Calu3 (cell line): ENCODE results near the gene CR1L. TPM values are rescaled to one million over a fixed set of nuclear protein-coding genes. Genes with fewer than 3 reads are reported as not detected.
"Not testable (repeated sequence)": the region's sequence is repeated elsewhere in the genome, so short reads cannot be mapped to it uniquely, and the experiment has no call there.

Source experiments
- BruUV-seq: library from RNA; stranded (reverse); fragments of 400-500 nt; replicated peaks from 2 replicates; lab custom pipeline; 2021; lab: Mats Ljungman, UMichigan
- CTCF ChIA-PET: fragments of 300-600 bp; sonication (Branson Sonifier 250); formaldehyde crosslinking; loops from one replicate; lab custom pipeline; 2022; ENCODE audit warnings: antibody characterized with exemption; lab: Charles Lee
- DNase-seq: peaks from one replicate; pipeline ENCODE4 v3.0.0; 2022
- H3K27ac Mint-ChIP-seq: one replicate; pipeline ENCODE4 v1.8.0; 2022; ENCODE audit warnings: mixed read lengths; ENCODE audit not compliant: unreplicated experiment
- H3K27me3 Mint-ChIP-seq: one replicate; pipeline ENCODE4 v1.8.0; 2022; ENCODE audit warnings: mixed read lengths; ENCODE audit not compliant: unreplicated experiment
- H3K36me3 Mint-ChIP-seq: one replicate; pipeline ENCODE4 v1.8.0; 2022; ENCODE audit warnings: mild to moderate bottlenecking, moderate library complexity, mixed read lengths; ENCODE audit not compliant: insufficient read depth, unreplicated experiment
- H3K4me1 Mint-ChIP-seq: one replicate; pipeline ENCODE4 v1.8.0; 2022; ENCODE audit warnings: mild to moderate bottlenecking, low read depth, mixed read lengths; ENCODE audit not compliant: unreplicated experiment
- H3K4me3 Mint-ChIP-seq: one replicate; pipeline ENCODE4 v1.8.0; 2022; ENCODE audit warnings: mild to moderate bottlenecking, low read depth, moderate library complexity, mixed read lengths; ENCODE audit not compliant: unreplicated experiment
- H3K9me3 Mint-ChIP-seq: one replicate; pipeline ENCODE4 v1.8.0; 2022; ENCODE audit warnings: low read depth, mixed read lengths; ENCODE audit not compliant: unreplicated experiment
- CTCF ChIP-seq: fragments of 200-600 bp; IDR thresholded peaks from one replicate; pipeline ENCODE4 v1.8.0; 2022; ENCODE audit warnings: antibody characterized with exemption; ENCODE audit not compliant: unreplicated experiment
- intact Hi-C: fragments of 100-400 bp; cut with micrococcal nuclease; formaldehyde crosslinking; loops from one replicate; pipeline ENCODE4 v1.10.0; 2022; ENCODE audit not compliant: unreplicated experiment
- total RNA-seq: library from RNA; stranded (reverse); gene quantifications from 2 replicates; pipeline ENCODE4 v1.2.3, GENCODE V29; 2022

Gene CR1L
- total RNA-seq, 1 experiment from 2014 or later: not detected

DNA sequence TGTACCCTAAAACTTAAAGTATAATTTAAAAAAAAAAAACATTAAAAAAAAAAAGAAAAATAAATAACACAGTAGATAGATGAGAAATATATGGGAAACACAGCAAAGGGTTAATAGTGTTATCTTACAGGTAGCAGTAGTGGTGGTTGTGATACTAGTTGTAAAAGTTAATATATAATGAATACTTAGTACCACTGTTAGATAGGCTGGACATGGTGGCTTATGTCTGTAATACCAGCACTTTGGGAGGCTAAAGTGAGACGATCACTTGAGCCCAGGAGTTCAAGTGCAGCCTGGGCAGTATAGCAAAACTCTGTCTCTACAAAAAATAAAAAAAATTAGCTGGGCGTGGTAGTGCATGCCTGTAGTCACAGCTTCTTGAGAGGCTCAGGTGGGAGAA lies 74.3 kb downstream of the CR1L start:
- CTCF ChIA-PET: no interaction called here

GRCh38 chr1:207728200-207728858 lies 83.4 kb downstream of the CR1L start:
- H3K9me3 Mint-ChIP-seq, DNase-seq, H3K36me3 Mint-ChIP-seq, H3K27me3 Mint-ChIP-seq, H3K27ac Mint-ChIP-seq, H3K4me3 Mint-ChIP-seq, BruUV-seq, intact Hi-C loops: not testable (repeated sequence)
- peaks cover 26% of the 10 kb centered on the region for H3K4me1 Mint-ChIP-seq
- CTCF ChIA-PET: interaction anchor here (0.7 kb wide), 1 partner anchor 9 kb away, joined by 3 read pairs; no protein-coding TSS in a partner anchor

More for the DNA sequence above, 74.3 kb downstream of the CR1L start:
- H3K36me3 Mint-ChIP-seq: no peaks in the 10 kb centered on the region
- peaks cover 4% of the 10 kb centered on the region for H3K9me3 Mint-ChIP-seq
- H3K27me3 Mint-ChIP-seq: no peaks in the 10 kb centered on the region
- no peaks in the 10 kb centered on the region for H3K4me1 Mint-ChIP-seq
- no peak overlapping the region for H3K4me3 Mint-ChIP-seq
- BruUV-seq: no TSS peak
- H3K27ac Mint-ChIP-seq: no peak overlapping the region
- no peak for TF ChIP-seq CTCF
- no peak for DNase-seq
- intact Hi-C loops: no loop called here

DNA sequence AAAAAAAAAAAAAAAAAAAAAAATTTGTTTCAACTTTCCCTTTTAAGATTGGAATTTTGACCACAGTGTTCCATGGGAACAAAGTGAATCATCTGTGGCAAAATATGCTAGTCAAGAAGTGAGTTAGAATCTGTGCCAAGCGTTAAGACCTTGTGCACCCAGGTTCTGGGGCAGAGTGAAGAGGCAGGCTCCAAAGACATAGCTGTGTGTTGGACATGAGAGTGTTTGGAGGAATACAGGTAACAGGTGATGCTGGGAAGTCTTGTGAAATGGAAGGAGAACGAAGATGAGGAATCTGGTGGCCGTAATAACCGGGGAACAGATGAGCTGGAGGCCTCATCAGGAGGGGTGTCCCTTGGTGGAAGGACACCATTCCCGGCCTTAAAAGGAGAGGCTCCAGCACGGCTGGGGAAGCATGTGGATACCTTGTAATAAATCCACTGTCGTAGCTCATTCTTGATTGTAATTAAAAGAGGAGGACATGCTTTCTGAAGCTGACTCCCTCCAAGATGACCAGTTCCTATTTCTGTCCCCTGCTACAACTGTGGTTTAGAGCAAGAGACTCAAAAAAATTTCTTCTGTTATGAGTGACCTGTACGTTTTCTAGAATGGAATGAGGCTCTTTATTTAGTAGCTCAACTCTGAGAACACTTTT lies 92.7 kb downstream of the CR1L start:
- DNase-seq, H3K27ac Mint-ChIP-seq, intact Hi-C loops, H3K4me3 Mint-ChIP-seq, H3K9me3 Mint-ChIP-seq, BruUV-seq, H3K36me3 Mint-ChIP-seq, H3K27me3 Mint-ChIP-seq: not testable (repeated sequence)
- CTCF ChIA-PET: interaction anchor here (0.6 to 0.9 kb wide), 2 partner anchors 9 kb away, joined by 3 to 4 read pairs; no protein-coding TSS in a partner anchor
- H3K4me1 Mint-ChIP-seq: peaks cover 40% of the 10 kb centered on the region

GRCh38 chr1:207738158-207738659 lies 93.3 kb downstream of the CR1L start:
- H3K4me3 Mint-ChIP-seq, H3K9me3 Mint-ChIP-seq, H3K27me3 Mint-ChIP-seq, intact Hi-C loops, H3K36me3 Mint-ChIP-seq, BruUV-seq, DNase-seq: not testable (repeated sequence)
- Mint-ChIP-seq H3K4me1 (peaks cover 40% of the 10 kb centered on the region), H3K27ac (peak overlapping the region; percentile 48)
- CTCF ChIA-PET: interaction anchor here (0.9 kb wide), 1 partner anchor 8 kb away, joined by 4 read pairs; no protein-coding TSS in a partner anchor

DNA sequence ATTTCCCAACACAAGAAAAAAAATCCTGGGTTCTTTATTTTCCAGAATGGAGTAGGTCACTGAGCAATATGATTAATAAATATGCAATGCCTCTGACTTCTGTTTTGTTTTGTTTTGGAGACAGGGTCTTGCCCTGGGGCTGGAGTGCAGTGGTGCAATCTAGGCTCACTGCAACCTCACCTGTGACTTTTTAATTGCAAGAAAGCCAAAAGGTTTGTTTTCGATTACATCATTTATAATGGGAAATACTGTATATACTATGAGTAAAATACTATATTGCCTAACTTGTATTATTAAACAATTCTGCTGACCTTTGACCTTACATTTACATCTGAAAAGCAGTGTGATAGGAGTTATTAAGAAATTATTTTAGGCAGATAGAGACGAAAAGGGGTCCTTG lies 95.3 kb downstream of the CR1L start:
- no peak for TF ChIP-seq CTCF
- no peak for DNase-seq
- Mint-ChIP-seq H3K9me3 (peaks cover 3% of the 10 kb centered on the region), H3K36me3 (no peaks in the 10 kb centered on the region), H3K27ac (no peak overlapping the region), H3K4me3 (no peak overlapping the region), H3K27me3 (no peaks in the 10 kb centered on the region), H3K4me1 (peaks cover 40% of the 10 kb centered on the region)
- intact Hi-C loops: no loop called here
- BruUV-seq: no TSS peak
- CTCF ChIA-PET: no interaction called here
